A549 treated with dexamethasone at 1 μM for 4 hours (cell line): ENCODE data around the gene EBI3. TPM values are rescaled to one million over a fixed set of nuclear protein-coding genes. Genes with fewer than 3 reads are reported as not detected.

Experiments
- total RNA-seq: library from RNA; stranded (reverse); fragments of 200-300 nt; extraction: Qiagen RNA extraction; gene quantifications from 5 replicates; pipeline ENCODE4 v1.2.3, GENCODE V29; 2022

The EBI3 gene
- total RNA-seq, result 2.8 to 5.0 TPM (median 3.4 TPM) in 5 replicates

GRCh38 chr19:4229179-4229931 lies at the start of gene EBI3:
Gene EBI3, plus strand, starts transcription at chr19:4229523. Its CDS starts 28 bp downstream, at chr19:4229551.

GRCh38 chr19:4182084-4182810 lies 47.1 kb upstream of the EBI3 start, which contains the start of the genes ANKRD24 and SIRT6:
Gene ANKRD24, plus strand, starts transcription at chr19:4182689. Its CDS starts 3,737 bp downstream, at chr19:4186426.
Gene SIRT6, minus strand, starts transcription at chr19:4182563. Its CDS starts 24 bp downstream, at chr19:4182539.

GRCh38 chr19:4246767-4247593 lies 17.7 kb downstream of the EBI3 start, which contains the start of gene YJU2:
Gene YJU2, plus strand, starts transcription at chr19:4247080. Its CDS starts 67 bp downstream, at chr19:4247147.

GRCh38 chr19:4278419-4279266 lies 49.3 kb downstream of the EBI3 start, which contains the start of gene SHD:
Gene SHD, plus strand, starts transcription at chr19:4279266. Its CDS starts 798 bp downstream, at chr19:4280064.

Other genes starting within 250 kb of the EBI3 start
- 817 to 1,144 TPM (median 1,131 TPM) in 5 replicates for gene EEF2, start 244.1 kb upstream of the EBI3 start, total RNA-seq
- gene PIAS4, start 221.8 kb upstream of the EBI3 start, total RNA-seq, result 12.5 to 24.6 TPM (median 18.7 TPM) in 5 replicates
- gene ZBTB7A, start 162.6 kb upstream of the EBI3 start, total RNA-seq, result 13.8 to 27.4 TPM (median 23.8 TPM) in 5 replicates
- gene MAP2K2, start 105.4 kb upstream of the EBI3 start, total RNA-seq, result 126 to 204 TPM (median 182 TPM) in 5 replicates
- gene CREB3L3, start 75.9 kb upstream of the EBI3 start, total RNA-seq, result 0.06 to 0.21 TPM (median 0.10 TPM) in 5 replicates
- 23.7 to 37.0 TPM (median 31.4 TPM) in 5 replicates for gene SIRT6, start 47.0 kb upstream of the EBI3 start, total RNA-seq
- 0.21 to 0.34 TPM (median 0.27 TPM) in 5 replicates for gene ANKRD24, start 46.8 kb upstream of the EBI3 start, total RNA-seq
- gene YJU2, start 17.6 kb downstream of the EBI3 start, total RNA-seq, result 19.3 to 24.9 TPM (median 20.3 TPM) in 5 replicates
- gene SHD, start 49.7 kb downstream of the EBI3 start, total RNA-seq, result 0.06 to 0.14 TPM in 2 of 5 replicates, not detected in the others
- gene TMIGD2, start 72.9 kb downstream of the EBI3 start, total RNA-seq, result not detected in 5 replicates
- gene FSD1, start 75.1 kb downstream of the EBI3 start, total RNA-seq, result 6.7 to 8.0 TPM (median 7.6 TPM) in 5 replicates
- not detected in 5 replicates for gene STAP2, start 109.3 kb downstream of the EBI3 start, total RNA-seq
- 7.1 to 11.2 TPM (median 10.2 TPM) in 5 replicates for gene MPND, start 114.0 kb downstream of the EBI3 start, total RNA-seq
- gene SH3GL1, start 171.0 kb downstream of the EBI3 start, total RNA-seq, result 45.3 to 65.3 TPM (median 62.0 TPM) in 5 replicates
- 18.1 to 25.2 TPM (median 23.6 TPM) in 5 replicates for gene CHAF1A, start 173.1 kb downstream of the EBI3 start, total RNA-seq
- gene UBXN6, start 228.3 kb downstream of the EBI3 start, total RNA-seq, result 37.8 to 57.7 TPM (median 54.4 TPM) in 5 replicates
- 21.0 to 31.6 TPM (median 29.2 TPM) in 5 replicates for gene HDGFL2, start 242.8 kb downstream of the EBI3 start, total RNA-seq